HEK293T (cell line): ENCODE measurements around the gene DSN1.

Experiments used
- CTCF ChIA-PET: fragments of 350-600 bp; formaldehyde crosslinking; extraction: SDS; loops from one replicate; lab custom pipeline; 2021; ENCODE audit warnings: antibody characterized with exemption, inconsistent platforms; lab: Yijun Ruan, JAX
- POLR2A ChIA-PET: fragments of 350-600 bp; formaldehyde crosslinking; extraction: SDS; loops from one replicate; lab custom pipeline; 2020; ENCODE audit warnings: antibody characterized with exemption, inconsistent platforms; lab: Yijun Ruan, JAX
- DNase-seq: peaks from one replicate; pipeline ENCODE4 v3.0.0; 2012; ENCODE audit warnings: mixed read lengths; ENCODE audit errors: extremely low spot score
- ARNT ChIP-seq: fragments of 450-650 bp; IDR thresholded peaks from 2 replicates; pipeline ENCODE4 v1.6.1; 2017; ENCODE audit warnings: mild to moderate bottlenecking
- BHLHE40 ChIP-seq: fragments of 450-650 bp; IDR thresholded peaks from 2 replicates; pipeline ENCODE4 v1.6.1; 2016; ENCODE audit warnings: mild to moderate bottlenecking, moderate library complexity, borderline replicate concordance
- CTBP1 ChIP-seq: fragments of 450-650 bp; IDR thresholded peaks from 2 replicates; pipeline ENCODE4 v1.6.1; 2016; ENCODE audit warnings: borderline replicate concordance
- ELF4 ChIP-seq: fragments of 450-650 bp; IDR thresholded peaks from 2 replicates; pipeline ENCODE4 v1.6.1; 2017; ENCODE audit warnings: antibody characterized with exemption
- FOXA1 ChIP-seq: fragments of 450-650 bp; IDR thresholded peaks from 2 replicates; pipeline ENCODE4 v1.6.1; 2016; ENCODE audit warnings: mild to moderate bottlenecking
- FOXK2 ChIP-seq: fragments of 450-650 bp; IDR thresholded peaks from 2 replicates; pipeline ENCODE4 v1.6.1; 2016; ENCODE audit warnings: mild to moderate bottlenecking
- FOXM1 ChIP-seq: fragments of 450-650 bp; IDR thresholded peaks from 2 replicates; pipeline ENCODE4 v1.6.1; 2017; ENCODE audit warnings: mild to moderate bottlenecking, borderline replicate concordance
- HDGF ChIP-seq: fragments of 450-650 bp; IDR thresholded peaks from 2 replicates; pipeline ENCODE4 v1.6.1; 2017; ENCODE audit warnings: antibody characterized with exemption, borderline replicate concordance
- L3MBTL2 ChIP-seq: fragments of 450-650 bp; conservative IDR thresholded peaks from 2 replicates; pipeline ENCODE4 v1.6.1; 2016; ENCODE audit warnings: mild to moderate bottlenecking
- LEF1 ChIP-seq: fragments of 450-650 bp; IDR thresholded peaks from 2 replicates; pipeline ENCODE4 v1.6.1; 2017; ENCODE audit warnings: mild to moderate bottlenecking, borderline replicate concordance
- NFRKB ChIP-seq: fragments of 450-650 bp; IDR thresholded peaks from 2 replicates; pipeline ENCODE4 v1.6.1; 2016; ENCODE audit warnings: mild to moderate bottlenecking, moderate library complexity
- PKNOX1 ChIP-seq: fragments of 450-650 bp; IDR thresholded peaks from 2 replicates; pipeline ENCODE4 v1.6.1; 2016
- SP1 ChIP-seq: fragments of 450-650 bp; IDR thresholded peaks from 2 replicates; pipeline ENCODE4 v1.6.1; 2017
- SUZ12 ChIP-seq: fragments of 450-650 bp; IDR thresholded peaks from 2 replicates; pipeline ENCODE4 v1.6.1; 2016; ENCODE audit warnings: mild to moderate bottlenecking
- TARDBP ChIP-seq: fragments of 450-650 bp; IDR thresholded peaks from 2 replicates; pipeline ENCODE4 v1.6.1; 2016
- ZNF384 ChIP-seq: fragments of 450-650 bp; IDR thresholded peaks from 2 replicates; pipeline ENCODE4 v1.6.1; 2016

DSN1 gene

GRCh38 chr20:36808317-36809257 lies 35.0 kb upstream of the DSN1 start:
- CTCF ChIA-PET: interaction anchor here (0.6 to 1.9 kb wide), 28 partner anchors 9 to 231 kb away, joined by 3 to 12 read pairs (median 4); a partner anchor contains a TSS
- peak; percentile 82 for DNase-seq
- POLR2A ChIA-PET: interaction anchor here (0.8 to 1.2 kb wide), 3 partner anchors 12 to 35 kb away, joined by 3 to 4 read pairs (median 3); partner anchors contain the start of gene DSN1
- TF ChIP-seq FOXM1 (no peak), BHLHE40 (no peak), CTBP1 (no peak), FOXA1 (no peak), SP1 (no peak), L3MBTL2 (no peak), ARNT (no peak), ZNF384 (no peak), LEF1 (no peak), NFRKB (no peak), SUZ12 (no peak), ELF4 (no peak), PKNOX1 (no peak), FOXK2 (no peak), HDGF (no peak)

GRCh38 chr20:36806049-36806448 lies 32.5 kb upstream of the DSN1 start:
- ChIA-PET CTCF (no interaction called here), POLR2A (no interaction called here)
- no peak for DNase-seq
- TF ChIP-seq CTBP1: no peak
- no peak for TF ChIP-seq LEF1
- no peak for TF ChIP-seq PKNOX1
- TF ChIP-seq FOXM1: no peak
- no peak for TF ChIP-seq NFRKB
- no peak for TF ChIP-seq BHLHE40
- no peak for TF ChIP-seq HDGF
- TF ChIP-seq FOXK2: no peak
- no peak for TF ChIP-seq SP1
- TF ChIP-seq ELF4: no peak
- no peak for TF ChIP-seq ZNF384
- TF ChIP-seq SUZ12: no peak

- DNase-seq: no peak
- ChIA-PET CTCF (no interaction called here), POLR2A (interaction anchor here (1.1 kb wide), 1 partner anchor 19 kb away, joined by 3 read pairs; no protein-coding TSS in a partner anchor)
- TF ChIP-seq SP1 (no peak), FOXK2 (no peak), LEF1 (no peak)
Measured at GRCh38 chr20:36805396-36805795, 31.8 kb upstream of the DSN1 start.

- ChIA-PET POLR2A (interaction anchor here (1.1 kb wide), 1 partner anchor 18 kb away, joined by 3 read pairs; no protein-coding TSS in a partner anchor), CTCF (interaction anchor here (0.6 kb wide), 1 partner anchor 413 kb away, joined by 4 read pairs; no protein-coding TSS in a partner anchor)
- DNase-seq: no peak
- no peak for TF ChIP-seq L3MBTL2
- TF ChIP-seq FOXA1: no peak
- no peak for TF ChIP-seq CTBP1
- no peak for TF ChIP-seq LEF1
- TF ChIP-seq BHLHE40: no peak
- TF ChIP-seq ZNF384: no peak
- TF ChIP-seq ARNT: no peak
- TF ChIP-seq FOXM1: no peak
- TF ChIP-seq ELF4: no peak
- no peak for TF ChIP-seq TARDBP
- no peak for TF ChIP-seq NFRKB
- TF ChIP-seq HDGF: no peak
- TF ChIP-seq PKNOX1: no peak
Measured at GRCh38 chr20:36804425-36804824, 30.9 kb upstream of the DSN1 start.

- CTCF ChIA-PET: interaction anchor here (1.1 kb wide), 1 partner anchor 61 kb away, joined by 3 read pairs; a partner anchor contains a TSS
- DNase-seq: no peak
- POLR2A ChIA-PET: interaction anchor here (1.1 kb wide), 1 partner anchor 29 kb away, joined by 3 read pairs; the partner anchor contains the start of gene DSN1
- TF ChIP-seq HDGF (no peak), NFRKB (no peak), SP1 (no peak), TARDBP (no peak), ZNF384 (no peak), FOXM1 (no peak), FOXA1 (no peak), CTBP1 (no peak), SUZ12 (no peak), BHLHE40 (no peak), ARNT (no peak), PKNOX1 (no peak), ELF4 (no peak), LEF1 (no peak)
Measured at GRCh38 chr20:36802326-36803222, 29.0 kb upstream of the DSN1 start.
